HepG2 (cell line): ENCODE results near the gene GPLD1. TPM values are rescaled to one million over a fixed set of nuclear protein-coding genes. Genes with fewer than 3 reads are reported as not detected.
"Not testable (repeated sequence)": the region's sequence is repeated elsewhere in the genome, so short reads cannot be mapped to it uniquely, and the experiment has no call there.

Experiments
- ARID4A ChIP-seq: sonication (generic); formaldehyde crosslinking; IDR thresholded peaks from 2 replicates; pipeline ENCODE4 v1.5.0; 2020; ENCODE audit warnings: mild to moderate bottlenecking, missing genetic modification reagents, borderline replicate concordance
- BCL6 ChIP-seq: IDR thresholded peaks from 2 replicates; pipeline ENCODE4 v1.6.1; 2016; ENCODE audit warnings: missing genetic modification reagents, missing compliant biosample characterization
- ELF4 ChIP-seq: sonication (generic); formaldehyde crosslinking; IDR thresholded peaks from 2 replicates; pipeline ENCODE4 v1.5.0; 2020; ENCODE audit warnings: missing genetic modification reagents, mild to moderate bottlenecking, moderate library complexity, borderline replicate concordance
- EP300 ChIP-seq, 3 experiments: sonication (generic) in 1 of 3; formaldehyde crosslinking in 1 of 3; IDR thresholded peaks; 2 replicates each; pipeline versions ENCODE4 v1.5.1 to v1.6.1; 2011 to 2020; ENCODE audit warnings: low read depth in 2 of 3, low read length in 2 of 3, borderline replicate concordance in 1 of 3, improper control_type of control experiment in 1 of 3, mild to moderate bottlenecking in 1 of 3, missing genetic modification reagents in 1 of 3, moderate library complexity in 1 of 3
- GABPB1 ChIP-seq: IDR thresholded peaks from 2 replicates; pipeline ENCODE4 v1.6.1; 2016; ENCODE audit warnings: mild to moderate bottlenecking, missing genetic modification reagents, moderate library complexity, missing compliant biosample characterization
- HNRNPUL1 ChIP-seq: fragments of 200-400 bp; formaldehyde crosslinking; IDR thresholded peaks from 2 replicates; pipeline ENCODE4 v1.6.1; 2017; ENCODE audit warnings: low read depth, mild to moderate bottlenecking, low read length, moderate library complexity
- KAT7 ChIP-seq: IDR thresholded peaks from 2 replicates; pipeline ENCODE4 v1.6.1; 2018; ENCODE audit warnings: borderline replicate concordance, missing compliant biosample characterization
- LCORL ChIP-seq, 2 experiments: fragments of 450-650 bp in 1 of 2; sonication (generic) in 1 of 2; formaldehyde crosslinking in 1 of 2; IDR thresholded peaks; 2 replicates each; pipeline versions ENCODE4 v1.5.0 to v1.6.1; 2017 to 2020; ENCODE audit warnings: antibody characterized with exemption in 1 of 2, missing genetic modification reagents in 1 of 2
- MED13 ChIP-seq: sonication (generic); formaldehyde crosslinking; IDR thresholded peaks from 2 replicates; pipeline ENCODE4 v1.5.0; 2020; ENCODE audit warnings: missing genetic modification reagents
- NCOA2 ChIP-seq: sonication (generic); formaldehyde crosslinking; IDR thresholded peaks from 2 replicates; pipeline ENCODE4 v1.8.0; 2022; ENCODE audit warnings: inconsistent platforms
- NFKB2 ChIP-seq: sonication (generic); formaldehyde crosslinking; IDR thresholded peaks from 2 replicates; pipeline ENCODE4 v1.4.0; 2020; ENCODE audit warnings: missing genetic modification reagents, borderline replicate concordance
- POLR2G ChIP-seq: fragments of 200-400 bp; formaldehyde crosslinking; IDR thresholded peaks from 2 replicates; pipeline ENCODE4 v1.6.1; 2018; ENCODE audit warnings: mild to moderate bottlenecking, low read depth, low read length, moderate library complexity
- REPIN1 ChIP-seq: sonication (generic); formaldehyde crosslinking; IDR thresholded peaks from 2 replicates; pipeline ENCODE4 v1.8.0; 2022; ENCODE audit warnings: missing genetic modification reagents, low read depth, mild to moderate bottlenecking, borderline replicate concordance
- SOX13 ChIP-seq, 3 experiments: fragments of 450-650 bp in 1 of 3; sonication (generic) in 1 of 3; formaldehyde crosslinking in 1 of 3; IDR thresholded peaks in 2 of 3; conservative IDR thresholded peaks in 1 of 3; 2 replicates each; pipeline versions ENCODE4 v1.5.0 to v1.6.1; 2016 to 2020; ENCODE audit warnings: antibody characterized with exemption in 1 of 3, mild to moderate bottlenecking in 1 of 3, missing compliant biosample characterization in 1 of 3, missing genetic modification reagents in 1 of 3, moderate library complexity in 1 of 3
- SOX6 ChIP-seq, 2 experiments: fragments of 450-650 bp in 1 of 2; sonication (generic) in 1 of 2; formaldehyde crosslinking in 1 of 2; IDR thresholded peaks; 2 replicates each; pipeline versions ENCODE4 v1.4.0 to v1.6.1; 2017 to 2020; ENCODE audit warnings: antibody characterized with exemption in 1 of 2, mild to moderate bottlenecking in 1 of 2, missing genetic modification reagents in 1 of 2
- TARDBP ChIP-seq: sonication (generic); formaldehyde crosslinking; IDR thresholded peaks from 2 replicates; pipeline ENCODE4 v1.8.0; 2022; ENCODE audit warnings: mild to moderate bottlenecking, missing genetic modification reagents
- TCF7 ChIP-seq: sonication (generic); IDR thresholded peaks from 2 replicates; pipeline ENCODE4 v1.6.1; 2016; ENCODE audit warnings: antibody characterized with exemption, low read depth
- YY1 ChIP-seq: IDR thresholded peaks from 2 replicates; pipeline ENCODE4 v1.6.1; 2011; ENCODE audit warnings: low read length, low read depth, moderate library complexity, mild to moderate bottlenecking; ENCODE audit not compliant: insufficient read depth, insufficient replicate concordance
- ZFAT ChIP-seq: sonication (generic); formaldehyde crosslinking; conservative IDR thresholded peaks from 2 replicates; pipeline ENCODE4 v1.8.1; 2023; ENCODE audit warnings: missing genetic modification reagents, inconsistent platforms
- ZFP90 ChIP-seq: sonication (generic); formaldehyde crosslinking; IDR thresholded peaks from 2 replicates; pipeline ENCODE4 v1.8.0; 2022; ENCODE audit warnings: missing genetic modification reagents, mild to moderate bottlenecking, inconsistent platforms, borderline replicate concordance
- ZFX ChIP-seq: sonication (generic); formaldehyde crosslinking; IDR thresholded peaks from 2 replicates; pipeline ENCODE4 v1.4.0; 2020; ENCODE audit warnings: mild to moderate bottlenecking, low read depth, missing genetic modification reagents, moderate library complexity
- ZNF580 ChIP-seq: IDR thresholded peaks from 2 replicates; pipeline ENCODE4 v1.6.1; 2016; ENCODE audit warnings: low read depth, borderline replicate concordance
- ZNF670 ChIP-seq: sonication (generic); formaldehyde crosslinking; IDR thresholded peaks from 2 replicates; pipeline ENCODE4 v1.8.0; 2022; ENCODE audit warnings: mild to moderate bottlenecking, missing genetic modification reagents, borderline replicate concordance
- polyA plus RNA-seq, 8 experiments: library from polyadenylated mRNA; depleted of rRNA in 3 of 8; stranded (reverse) in 7 of 8; unstranded in 1 of 8; fragments of >200 nt; fragmentation: Illumina TruSeq in 4 of 8; extraction: Trizol in 4 of 8; gene quantifications; 2 replicates each; pipeline versions ENCODE4 v1.2.1 to v1.2.3, GENCODE V29; 2011 to 2016; ENCODE audit warnings: low read depth in 4 of 8, missing spikeins in 1 of 8, mixed read lengths in 1 of 8; ENCODE audit not compliant: insufficient read depth in 1 of 8
- total RNA-seq, 5 experiments: library from RNA; depleted of rRNA; stranded (reverse); fragments of >200 nt; fragmentation: Illumina TruSeq; extraction: Trizol; gene quantifications; 2 replicates each; pipeline ENCODE4 v1.2.3, GENCODE V29; 2016; ENCODE audit warnings: low read depth in 1 of 5

The GPLD1 gene
- total and polyA plus RNA-seq, 2 of the 13 experiments (the other 11 are each of a cell fraction or from before 2014, with no cell fraction given), result 6.2 to 7.6 TPM

- peak; percentile 50; the same call in 1 of the 2 replicates for TF ChIP-seq SOX13 (IDR thresholded peaks at IDR 0.05)
- peak in 1 of 2 experiments; percentile 93; a peak in 2 of 4 replicates for TF ChIP-seq SOX13 (CRISPR knock-in tag; conservative IDR thresholded peaks at IDR 0.05 in 1 of 2, IDR thresholded peaks at IDR 0.05 in 1 of 2)
- not testable (repeated sequence) for TF ChIP-seq SOX6 (IDR thresholded peaks at IDR 0.05); LCORL (IDR thresholded peaks at IDR 0.05); EP300 (CRISPR knock-in tag; IDR thresholded peaks at IDR 0.05; ENCODE audit: borderline replicate concordance)
- TF ChIP-seq SOX6 (CRISPR knock-in tag; IDR thresholded peaks at IDR 0.05), result peak; percentile 94
- peak; percentile 26; the same call in 1 of the 2 replicates for TF ChIP-seq GABPB1 (CRISPR knock-in tag)
- TF ChIP-seq ARID4A (CRISPR knock-in tag), result peak; percentile 39; the same call in 1 of the 2 replicates
- TF ChIP-seq TCF7, result 0 out of 2 replicates have a peak, but pooled peaks have one; percentile 23
- TF ChIP-seq ZNF670 (CRISPR knock-in tag), result peak; percentile 68; the same call in 1 of the 2 replicates
- 0 out of 2 replicates have a peak, but pooled peaks have one; percentile 34 for TF ChIP-seq ZFAT (CRISPR knock-in tag)
- 0 out of 2 replicates have a peak, but pooled peaks have one; percentile 23 for TF ChIP-seq ZNF580 (CRISPR knock-in tag)
- peak; percentile 70 for TF ChIP-seq POLR2G
- peak; percentile 44; the same call in 1 of the 2 replicates for TF ChIP-seq NCOA2
- peak; percentile 46; the same call in 1 of the 2 replicates for TF ChIP-seq NFKB2 (CRISPR knock-in tag)
- peak; percentile 50; the same call in 1 of the 2 replicates for TF ChIP-seq LCORL (CRISPR knock-in tag; IDR thresholded peaks at IDR 0.05)
- peak; percentile 87; the same call in 1 of the 2 replicates for TF ChIP-seq HNRNPUL1
- TF ChIP-seq TARDBP (CRISPR knock-in tag), result peak; percentile 57; the same call in 1 of the 2 replicates
- TF ChIP-seq YY1, result peak; percentile 42
- 0 out of 2 replicates have a peak, but pooled peaks have one; percentile 42 for TF ChIP-seq ZFP90 (CRISPR knock-in tag)
- peak; percentile 64; the same call in 1 of the 2 replicates for TF ChIP-seq REPIN1 (CRISPR knock-in tag)
- peak; percentile 58 for TF ChIP-seq ZFX (CRISPR knock-in tag)
- peak; percentile 44; the same call in 1 of the 2 replicates for TF ChIP-seq BCL6 (CRISPR knock-in tag)
- TF ChIP-seq ELF4 (CRISPR knock-in tag), result 0 out of 2 replicates have a peak, but pooled peaks have one; percentile 30
- TF ChIP-seq KAT7, result 0 out of 2 replicates have a peak, but pooled peaks have one; percentile 68
- peak; percentile 77; the same call in 1 of the 2 replicates for TF ChIP-seq MED13 (CRISPR knock-in tag)
- peak in 1 of 2 experiments; percentile 60; a peak in 1 of 4 replicates for TF ChIP-seq EP300 (IDR thresholded peaks at IDR 0.05; ENCODE audit: low read depth in 2 of 2, low read length in 2 of 2)
These were observed 106.4 kb downstream of the GPLD1 start (continued) for GRCh38 chr6:24382891-24383494.
